Mesodermal cell (in vitro differentiated cells): ENCODE results near the gene ACSL1.

Experiments
- H3K27ac ChIP-seq: 2 replicates; pipeline ENCODE4 v1.7.0; 2013; ENCODE audit warnings: mild to moderate bottlenecking, low read depth, low read length, moderate library complexity; ENCODE audit not compliant: severe bottlenecking
- H3K36me3 ChIP-seq: 2 replicates; pipeline ENCODE4 v1.7.1; 2013; ENCODE audit warnings: mild to moderate bottlenecking, low read length, moderate library complexity; ENCODE audit not compliant: control insufficient read depth, insufficient read depth
- H3K4me1 ChIP-seq: one replicate; pipeline ENCODE4 v1.7.1; 2013; ENCODE audit warnings: mild to moderate bottlenecking, low read length; ENCODE audit not compliant: insufficient read depth, control insufficient read depth, poor library complexity, severe bottlenecking
- H3K4me3 ChIP-seq: 2 replicates; pipeline ENCODE4 v1.7.0; 2013; ENCODE audit warnings: low read length, control low read depth, mild to moderate bottlenecking; ENCODE audit not compliant: insufficient read depth, poor library complexity, severe bottlenecking; ENCODE audit errors: extremely low read depth
- H3K9me3 ChIP-seq: 2 replicates; pipeline ENCODE4 v1.7.1; 2013; ENCODE audit warnings: mild to moderate bottlenecking, low read length, moderate library complexity; ENCODE audit not compliant: control insufficient read depth
- WGBS, 2 experiments: methylation state at CpG; one replicate each; pipeline ENCODE4 v1.1.5; 2013; ENCODE audit warnings: missing lambda C conversion rate in 2 of 2; ENCODE audit not compliant: insufficient coverage in 2 of 2; 5-methylcytosine and 5-hydroxymethylcytosine counted together

The ACSL1 gene

DNA sequence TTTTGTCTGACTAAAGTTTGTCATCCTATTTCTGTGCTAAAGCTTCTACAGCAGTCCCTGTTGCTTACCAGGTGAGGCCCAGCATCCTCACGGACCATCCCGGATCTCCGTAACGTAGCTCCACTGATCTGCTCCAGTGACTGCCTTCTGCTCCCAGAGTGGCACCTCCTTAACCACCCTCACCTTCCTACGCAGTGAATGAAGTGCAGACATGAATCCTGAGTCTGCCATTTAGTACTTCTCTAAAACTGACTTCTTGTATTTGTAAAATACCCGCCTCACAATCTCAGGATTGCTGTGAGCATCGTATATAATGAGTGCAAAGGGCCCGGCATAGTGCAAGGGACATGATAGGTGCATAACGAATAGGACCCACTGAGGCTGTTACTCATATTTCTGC lies 27.7 kb upstream of the ACSL1 start:
- Histone ChIP-seq H3K4me1 (no peaks in the 10 kb centered on the region), H3K4me3 (no peak overlapping the region), H3K9me3 (no peaks in the 10 kb centered on the region), H3K36me3 (no peaks in the 10 kb centered on the region), H3K27ac (no peak overlapping the region)
- WGBS, 2 experiments, result 95% methylated on average over 9 of the region's 9 CpGs

- Histone ChIP-seq H3K36me3 (no peaks in the 10 kb centered on the region), H3K4me1 (no peaks in the 10 kb centered on the region), H3K9me3 (no peaks in the 10 kb centered on the region), H3K27ac (no peak overlapping the region), H3K4me3 (no peak overlapping the region)
- no CpG with 5 or more reads among the region's 1 CpG for WGBS, 2 experiments
Observed at GRCh38 chr4:184851886-184852285, 26.1 kb upstream of the ACSL1 start.

DNA sequence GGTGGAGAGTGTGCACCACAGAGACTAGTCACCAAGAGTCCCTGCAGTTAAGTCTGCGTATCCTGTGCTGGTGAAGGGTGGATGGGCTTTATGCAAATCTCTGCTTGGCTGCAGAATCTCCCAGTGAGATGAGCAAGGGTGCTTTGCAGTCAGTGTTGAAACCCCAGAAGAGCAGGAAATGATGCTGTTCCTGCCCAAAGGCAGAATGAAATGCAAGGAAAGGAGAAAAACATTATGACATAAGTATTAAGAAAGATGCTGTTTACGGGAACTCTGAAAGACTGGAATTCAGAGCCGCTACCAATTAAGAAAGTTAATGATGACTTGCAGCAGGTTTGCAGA lies 25.4 kb upstream of the ACSL1 start:
- Histone ChIP-seq H3K4me3 (no peak overlapping the region), H3K36me3 (no peaks in the 10 kb centered on the region), H3K9me3 (no peaks in the 10 kb centered on the region), H3K27ac (no peak overlapping the region), H3K4me1 (no peaks in the 10 kb centered on the region)
- WGBS, 2 experiments, result 50 to 78% methylated on average over 1 to 2 of the region's 3 CpGs

GRCh38 chr4:184850431-184851199 lies 24.8 kb upstream of the ACSL1 start:
- WGBS, 2 experiments, result 88 to 91% methylated on average over 6 of the region's 10 CpGs
- H3K4me3 ChIP-seq, result no peak overlapping the region
- no peaks in the 10 kb centered on the region for H3K4me1 ChIP-seq
- no peak overlapping the region for H3K27ac ChIP-seq
- no peaks in the 10 kb centered on the region for H3K36me3 ChIP-seq
- H3K9me3 ChIP-seq, result no peaks in the 10 kb centered on the region

DNA sequence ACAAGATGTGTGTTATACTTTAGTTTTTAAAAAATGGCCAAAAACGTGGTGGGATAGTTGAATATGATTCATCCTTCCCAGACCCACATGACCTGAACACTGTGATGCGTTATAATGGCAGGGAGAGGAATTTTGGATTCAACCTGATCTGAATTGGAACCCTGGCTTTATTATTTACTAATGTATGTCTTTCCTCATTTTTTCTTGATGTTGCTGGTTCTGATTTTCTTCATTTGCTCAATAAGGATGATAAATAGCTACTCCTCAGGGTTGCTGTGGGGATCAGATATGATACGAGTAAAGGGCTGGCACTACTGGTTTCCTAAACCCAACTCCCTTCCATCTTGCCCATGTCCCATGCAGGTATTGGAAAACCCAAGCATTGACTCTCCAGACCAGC lies 24.2 kb upstream of the ACSL1 start:
- Histone ChIP-seq H3K36me3 (no peaks in the 10 kb centered on the region), H3K4me3 (no peak overlapping the region), H3K27ac (no peak overlapping the region), H3K4me1 (no peaks in the 10 kb centered on the region), H3K9me3 (no peaks in the 10 kb centered on the region)
- no CpG with 5 or more reads among the region's 3 CpGs for WGBS, 2 experiments

DNA sequence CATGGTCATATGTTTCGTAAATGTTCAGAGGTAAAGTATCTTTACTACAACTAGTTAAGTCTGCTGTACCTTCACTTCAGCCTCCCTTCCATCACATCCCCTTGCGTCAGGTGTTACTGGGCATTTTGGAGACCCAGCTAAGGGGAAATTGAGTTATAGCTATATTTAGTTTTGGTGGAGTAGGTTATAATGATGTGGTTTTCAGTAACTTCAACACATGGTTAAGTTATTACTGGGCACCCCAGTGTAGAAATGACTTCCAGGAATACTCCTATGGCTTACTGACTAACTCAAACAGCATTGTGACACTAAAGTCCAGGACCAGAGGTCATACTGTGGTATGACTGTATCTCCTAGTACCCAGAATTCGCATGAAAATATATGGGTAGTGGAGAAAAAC lies 23.4 kb upstream of the ACSL1 start:
- WGBS, 2 experiments, result no CpG with 5 or more reads among the region's 3 CpGs
- H3K36me3 ChIP-seq, result no peaks in the 10 kb centered on the region
- no peaks in the 10 kb centered on the region for H3K4me1 ChIP-seq
- H3K27ac ChIP-seq, result no peak overlapping the region
- H3K9me3 ChIP-seq, result no peaks in the 10 kb centered on the region
- no peak overlapping the region for H3K4me3 ChIP-seq

DNA sequence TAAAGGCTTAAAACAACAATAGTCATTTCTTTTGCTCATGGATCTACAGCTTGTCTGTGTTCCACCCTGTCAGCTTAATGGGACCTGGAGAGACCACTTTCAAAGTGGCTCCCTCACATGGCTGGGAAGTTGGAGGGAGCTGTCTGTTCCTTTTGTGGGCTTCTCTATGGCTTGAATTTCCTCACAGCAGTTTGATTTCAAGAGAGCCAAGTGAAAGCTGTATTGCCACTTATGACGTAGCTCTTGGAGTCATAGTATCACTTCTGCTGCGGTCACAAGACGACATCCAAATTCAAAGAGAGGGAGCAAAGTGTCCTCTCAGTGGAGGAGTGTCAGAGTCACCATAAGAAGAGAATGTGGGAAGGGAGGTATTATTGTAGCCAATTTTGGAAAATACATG lies 22.7 kb upstream of the ACSL1 start:
- H3K4me3 ChIP-seq, result no peak overlapping the region
- no peak overlapping the region for H3K27ac ChIP-seq
- no peaks in the 10 kb centered on the region for H3K4me1 ChIP-seq
- no peaks in the 10 kb centered on the region for H3K36me3 ChIP-seq
- H3K9me3 ChIP-seq, result no peaks in the 10 kb centered on the region
- 93 to 97% methylated on average over 3 of the region's 3 CpGs for WGBS, 2 experiments

DNA sequence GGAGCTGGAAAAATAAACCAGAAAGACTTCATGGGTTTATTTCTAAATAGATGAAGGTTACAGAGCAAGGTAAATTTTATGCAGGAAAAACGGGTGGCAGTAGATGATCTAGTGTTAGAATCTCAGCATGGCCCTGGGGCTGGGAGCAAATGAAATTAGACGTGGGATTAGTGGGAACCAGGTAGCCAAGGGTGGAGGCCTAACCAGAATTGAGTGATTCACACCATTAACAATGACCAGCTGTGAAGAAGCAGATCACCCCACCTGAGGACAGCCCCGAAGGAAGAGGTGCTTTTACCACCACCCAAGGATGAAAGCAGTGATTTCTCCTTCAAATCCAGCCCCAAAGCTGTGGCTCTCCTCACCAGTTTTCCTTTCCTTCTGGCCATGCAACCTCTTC lies 20.8 kb upstream of the ACSL1 start:
- no peaks in the 10 kb centered on the region for H3K9me3 ChIP-seq
- WGBS, 2 experiments, result 68 to 95% methylated on average over 2 of the region's 3 CpGs
- no peaks in the 10 kb centered on the region for H3K4me1 ChIP-seq
- H3K27ac ChIP-seq, result no peak overlapping the region
- no peak overlapping the region for H3K4me3 ChIP-seq
- H3K36me3 ChIP-seq, result no peaks in the 10 kb centered on the region

GRCh38 chr4:184845367-184846021 lies 19.7 kb upstream of the ACSL1 start:
- Histone ChIP-seq H3K4me3 (no peak overlapping the region), H3K27ac (no peak overlapping the region), H3K36me3 (no peaks in the 10 kb centered on the region), H3K9me3 (no peaks in the 10 kb centered on the region), H3K4me1 (no peaks in the 10 kb centered on the region)
- 88 to 92% methylated on average over 4 to 5 of the region's 7 CpGs for WGBS, 2 experiments

DNA sequence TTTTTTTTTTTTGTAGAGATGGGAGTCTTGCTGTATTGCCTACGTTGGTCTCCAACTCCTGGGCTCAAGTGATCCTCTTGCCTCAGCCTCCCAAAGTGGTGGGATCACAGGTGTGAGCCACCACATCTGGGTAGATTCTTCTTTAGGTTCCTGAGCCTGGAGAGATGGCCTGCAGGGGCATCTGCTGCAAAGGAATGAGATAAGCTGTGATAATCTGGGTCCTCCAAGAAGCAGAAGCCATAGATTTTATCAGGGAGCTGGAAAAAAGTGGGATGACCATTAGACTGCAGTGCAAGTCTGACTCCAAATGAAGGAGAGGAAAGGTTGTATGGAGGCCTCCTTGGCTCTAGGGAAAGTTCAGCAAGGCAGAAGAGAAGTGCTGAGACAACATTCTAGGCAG lies 19.0 kb upstream of the ACSL1 start:
- Histone ChIP-seq H3K27ac (no peak overlapping the region), H3K4me3 (no peak overlapping the region), H3K36me3 (no peaks in the 10 kb centered on the region), H3K9me3 (no peaks in the 10 kb centered on the region), H3K4me1 (no peaks in the 10 kb centered on the region)
- WGBS, 2 experiments, result no CpG with 5 or more reads among the region's 1 CpG

- no peaks in the 10 kb centered on the region for H3K4me1 ChIP-seq
- WGBS, 2 experiments, result 84 to 90% methylated on average over 12 to 16 of the region's 16 CpGs
- H3K27ac ChIP-seq, result no peak overlapping the region
- no peaks in the 10 kb centered on the region for H3K36me3 ChIP-seq
- H3K4me3 ChIP-seq, result no peak overlapping the region
- H3K9me3 ChIP-seq, result no peaks in the 10 kb centered on the region
Observed at GRCh38 chr4:184843984-184844554, 18.3 kb upstream of the ACSL1 start.
